Measurements from ENCODE around the gene PRPSAP1.

PRPSAP1 gene

GRCh38 chr17:76278952-76279741, 74.6 kb downstream of the PRPSAP1 start:
- in situ Hi-C loops (cut with HindIII; ENCODE audit: low sequenced_read_pairs), result no loop called here

- in situ Hi-C loops (cut with HindIII; ENCODE audit: low sequenced_read_pairs), result no loop called here
These were observed 75.3 kb downstream of the PRPSAP1 start for GRCh38 chr17:76278268-76278908.

GRCh38 chr17:76277300-76278267, 76.1 kb downstream of the PRPSAP1 start:
- in situ Hi-C loops (cut with HindIII; ENCODE audit: low sequenced_read_pairs), result no loop called here

- in situ Hi-C loops (cut with HindIII; ENCODE audit: low sequenced_read_pairs), result no loop called here
These were observed 77.0 kb downstream of the PRPSAP1 start for GRCh38 chr17:76276461-76277299.

- in situ Hi-C loops (cut with HindIII; ENCODE audit: low sequenced_read_pairs), result no loop called here
These were observed 77.7 kb downstream of the PRPSAP1 start for GRCh38 chr17:76276069-76276431.

- in situ Hi-C loops (cut with HindIII; ENCODE audit: low sequenced_read_pairs), result no loop called here
These were observed 78.2 kb downstream of the PRPSAP1 start for GRCh38 chr17:76275382-76276068.

- in situ Hi-C loops (cut with HindIII; ENCODE audit: low sequenced_read_pairs), result no loop called here
These were observed 79.4 kb downstream of the PRPSAP1 start for GRCh38 chr17:76274112-76274956.

- in situ Hi-C loops (cut with HindIII; ENCODE audit: low sequenced_read_pairs), result no loop called here
These were observed 80.1 kb downstream of the PRPSAP1 start for GRCh38 chr17:76273445-76274111.

- in situ Hi-C loops (cut with HindIII; ENCODE audit: low sequenced_read_pairs), result no loop called here
These were observed 80.9 kb downstream of the PRPSAP1 start for GRCh38 chr17:76272541-76273444.

GRCh38 chr17:76271669-76272540, 81.8 kb downstream of the PRPSAP1 start:
- in situ Hi-C loops (cut with HindIII; ENCODE audit: low sequenced_read_pairs), result no loop called here

- in situ Hi-C loops (cut with HindIII; ENCODE audit: low sequenced_read_pairs), result no loop called here
These were observed 82.7 kb downstream of the PRPSAP1 start for GRCh38 chr17:76270770-76271668.

GRCh38 chr17:76270127-76270592, 83.6 kb downstream of the PRPSAP1 start:
- in situ Hi-C loops (cut with HindIII; ENCODE audit: low sequenced_read_pairs), result no loop called here

GRCh38 chr17:76268991-76269981, 84.4 kb downstream of the PRPSAP1 start:
- in situ Hi-C loops (cut with HindIII; ENCODE audit: low sequenced_read_pairs), result no loop called here

Measured in DLD1 (cell line).